GM12801 (cell line): Measurements from ENCODE around the gene BAIAP2.

Experiments
- TF ChIP-seq, protein P1 (sequence below): IDR thresholded peaks from one replicate; pipeline ENCODE4 v1.5.1; 2011; ENCODE audit warnings: control low read depth; ENCODE audit not compliant: insufficient read length; ENCODE audit errors: extremely low read depth

BAIAP2 gene

GRCh38 chr17:81027591-81028505, 7.1 kb upstream of the BAIAP2 start:
- TF ChIP-seq, protein P1, sequence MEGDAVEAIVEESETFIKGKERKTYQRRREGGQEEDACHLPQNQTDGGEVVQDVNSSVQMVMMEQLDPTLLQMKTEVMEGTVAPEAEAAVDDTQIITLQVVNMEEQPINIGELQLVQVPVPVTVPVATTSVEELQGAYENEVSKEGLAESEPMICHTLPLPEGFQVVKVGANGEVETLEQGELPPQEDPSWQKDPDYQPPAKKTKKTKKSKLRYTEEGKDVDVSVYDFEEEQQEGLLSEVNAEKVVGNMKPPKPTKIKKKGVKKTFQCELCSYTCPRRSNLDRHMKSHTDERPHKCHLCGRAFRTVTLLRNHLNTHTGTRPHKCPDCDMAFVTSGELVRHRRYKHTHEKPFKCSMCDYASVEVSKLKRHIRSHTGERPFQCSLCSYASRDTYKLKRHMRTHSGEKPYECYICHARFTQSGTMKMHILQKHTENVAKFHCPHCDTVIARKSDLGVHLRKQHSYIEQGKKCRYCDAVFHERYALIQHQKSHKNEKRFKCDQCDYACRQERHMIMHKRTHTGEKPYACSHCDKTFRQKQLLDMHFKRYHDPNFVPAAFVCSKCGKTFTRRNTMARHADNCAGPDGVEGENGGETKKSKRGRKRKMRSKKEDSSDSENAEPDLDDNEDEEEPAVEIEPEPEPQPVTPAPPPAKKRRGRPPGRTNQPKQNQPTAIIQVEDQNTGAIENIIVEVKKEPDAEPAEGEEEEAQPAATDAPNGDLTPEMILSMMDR, result no peak

- TF ChIP-seq, protein P1, result no peak
These were observed 6.5 kb upstream of the BAIAP2 start for GRCh38 chr17:81028506-81028858.

- TF ChIP-seq, protein P1, result no peak
These were observed 5.1 kb upstream of the BAIAP2 start for GRCh38 chr17:81029859-81030258.

DNA sequence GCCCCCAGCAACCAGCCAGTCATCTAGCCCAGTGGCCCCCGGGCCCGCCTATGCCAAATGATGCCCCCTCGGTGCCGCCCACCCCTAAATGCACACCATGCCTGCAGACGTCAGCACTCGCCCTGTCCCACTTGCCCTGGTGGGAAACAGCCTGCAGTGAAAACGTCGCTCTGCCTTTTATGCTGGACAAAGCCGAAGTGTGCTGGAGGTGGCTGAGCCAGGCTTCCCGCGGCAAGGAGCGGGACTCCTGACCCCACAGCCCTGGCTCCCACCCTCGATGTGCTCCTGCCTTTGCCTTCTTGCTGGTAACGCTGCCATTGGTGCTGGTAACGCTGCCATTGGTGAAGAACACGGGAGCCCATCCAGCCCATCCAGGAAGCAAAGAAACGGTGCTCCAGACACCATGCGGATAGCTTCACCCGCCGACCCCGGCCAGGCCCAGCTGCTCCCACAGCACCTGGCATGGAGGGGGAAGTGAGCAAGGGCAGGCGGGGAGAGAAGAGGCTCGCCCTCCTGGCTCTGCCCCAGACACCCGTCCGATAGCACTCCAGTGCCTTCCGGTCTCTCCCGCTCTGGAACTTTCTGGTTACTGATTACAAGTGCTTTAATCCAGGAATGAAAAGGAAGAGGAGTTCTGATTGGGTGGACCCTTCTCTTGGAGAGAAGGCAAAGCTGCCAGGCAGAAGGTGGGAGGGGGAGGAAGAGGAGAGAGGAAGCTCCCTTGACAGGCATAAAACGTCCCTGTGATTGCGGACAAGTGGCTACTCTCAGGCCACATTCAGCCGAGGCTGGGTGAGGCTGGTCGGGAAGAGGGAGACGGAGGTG, 4.0 kb upstream of the BAIAP2 start:
- TF ChIP-seq, protein P1, result no peak

GRCh38 chr17:81031566-81032550, 3.1 kb upstream of the BAIAP2 start:
- TF ChIP-seq, protein P1, result no peak

DNA sequence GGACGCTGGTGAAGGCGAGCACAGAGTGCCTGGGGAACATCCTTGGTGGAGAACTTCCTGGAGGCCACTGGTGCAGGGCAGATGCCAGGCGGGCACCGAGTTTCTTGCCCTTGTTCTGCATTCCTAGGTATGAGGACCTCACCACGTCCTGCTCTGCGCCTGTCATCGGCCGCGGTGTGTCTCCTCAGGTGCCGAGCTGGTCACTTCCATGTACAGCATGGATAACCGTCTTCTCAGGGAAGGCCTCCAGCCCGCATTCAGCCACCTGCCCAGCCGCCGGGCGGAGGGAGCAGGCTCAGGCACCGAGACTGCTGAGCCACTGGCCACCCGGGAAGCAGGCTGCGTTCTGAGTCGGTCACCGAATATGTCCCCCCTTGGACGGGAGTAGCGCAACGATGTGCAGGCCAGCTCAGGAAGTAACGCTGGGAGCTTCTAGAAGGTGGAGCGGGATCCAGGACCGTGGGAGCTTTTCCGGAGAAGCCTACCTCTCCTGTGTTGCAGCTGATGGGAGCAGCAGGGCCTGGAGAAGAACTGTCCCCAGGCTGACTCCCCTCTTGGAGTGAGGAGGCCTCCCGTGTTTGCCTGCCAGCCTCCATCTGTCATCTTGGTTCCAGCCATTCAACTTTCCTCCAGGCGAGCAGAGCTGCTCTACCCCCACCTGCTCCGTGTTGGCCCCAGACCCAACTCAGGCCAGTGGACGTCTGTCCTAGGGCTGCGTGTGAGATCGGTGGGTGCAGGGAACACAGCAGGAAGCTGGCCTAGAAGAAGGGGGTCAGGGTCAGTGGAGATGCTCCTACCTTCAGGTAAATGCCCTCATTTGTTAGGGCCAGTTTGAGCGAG, 2.1 kb upstream of the BAIAP2 start:
- TF ChIP-seq, protein P1, result no peak
